Panc1 (cell line): Measurements from ENCODE around the gene RBM45. TPM values are rescaled to one million over a fixed set of nuclear protein-coding genes. Genes with fewer than 3 reads are reported as not detected.

Experiments used
- ATAC-seq: fragments of 200-7000 bp; cut with Tn5 transposase; 2 replicates; pipeline ENCODE4 v1.9.1; 2020; ENCODE audit warnings: mild to moderate bottlenecking, moderate library complexity
- BruUV-seq: library from RNA; stranded (reverse); fragments of 400-500 nt; replicated peaks from 2 replicates; lab custom pipeline; 2021; lab: Mats Ljungman, UMichigan
- CTCF ChIA-PET: fragments of 300-600 bp; sonication (Branson Sonifier 250); formaldehyde crosslinking; loops from one replicate; lab custom pipeline; 2022; ENCODE audit warnings: antibody characterized with exemption; lab: Charles Lee
- POLR2A ChIA-PET: fragments of 300-600 bp; sonication (Branson Sonifier 250); formaldehyde crosslinking; loops from one replicate; lab custom pipeline; 2022; ENCODE audit warnings: antibody characterized with exemption; lab: Charles Lee
- DNase-seq: peaks from one replicate; pipeline ENCODE4 v3.0.0-alpha.2; 2010; ENCODE audit warnings: low read depth, low spot score
- H3K27ac ChIP-seq: 2 replicates; pipeline ENCODE4 v1.5.1; 2011; ENCODE audit warnings: mild to moderate bottlenecking, low read length, inconsistent platforms
- H3K27me3 ChIP-seq: fragments of 200-500 bp; sonication (Bioruptor generic); 2 replicates; pipeline ENCODE4 v1.6.0; 2014; ENCODE audit warnings: low read length, inconsistent platforms; ENCODE audit not compliant: control insufficient read depth, insufficient read depth
- H3K36me3 ChIP-seq: fragments of 200-500 bp; sonication (Bioruptor generic); 2 replicates; pipeline ENCODE4 v1.5.1; 2014; ENCODE audit warnings: inconsistent platforms, mild to moderate bottlenecking, low read length, moderate library complexity; ENCODE audit not compliant: control insufficient read depth, insufficient read depth
- H3K4me1 ChIP-seq: 2 replicates; pipeline ENCODE4 v1.5.1; 2011; ENCODE audit warnings: inconsistent platforms, mild to moderate bottlenecking, low read length, moderate library complexity; ENCODE audit not compliant: control insufficient read depth, insufficient read depth
- H3K4me3 ChIP-seq, 2 experiments: 2 replicates each; pipeline ENCODE4 v1.5.1; 2011 to 2012; ENCODE audit warnings: low read depth in 2 of 2, low read length in 2 of 2, mild to moderate bottlenecking in 2 of 2, inconsistent platforms in 1 of 2, moderate library complexity in 1 of 2
- H3K9me3 ChIP-seq: fragments of 200-500 bp; sonication (Bioruptor generic); 2 replicates; pipeline ENCODE4 v1.5.1; 2014; ENCODE audit warnings: low read depth, mild to moderate bottlenecking, inconsistent platforms, low read length, moderate library complexity; ENCODE audit not compliant: control insufficient read depth, insufficient read depth
- POLR2AphosphoS5 ChIP-seq: IDR thresholded peaks from 2 replicates; pipeline ENCODE4 v1.6.1; 2012; ENCODE audit warnings: mild to moderate bottlenecking, low read depth, low read length, moderate library complexity
- SIN3A ChIP-seq: IDR thresholded peaks from 2 replicates; pipeline ENCODE4 v1.6.1; 2012; ENCODE audit warnings: low read depth, mild to moderate bottlenecking, low read length, moderate library complexity, borderline replicate concordance; ENCODE audit not compliant: insufficient read depth
- in situ Hi-C: cut with HindIII; loops from 2 replicates; pipeline ENCODE4 v1.10.0; 2016; ENCODE audit warnings: low sequenced_read_pairs, low pct_unique_long_range_greater_than_20kb
- intact Hi-C: fragments of 100-400 bp; cut with micrococcal nuclease; formaldehyde crosslinking; loops from one replicate; pipeline ENCODE4 v1.10.0; 2022; ENCODE audit not compliant: unreplicated experiment
- total RNA-seq: library from RNA; stranded (reverse); gene quantifications from one replicate; pipeline ENCODE4 v1.2.1, GENCODE V29; 2021; ENCODE audit not compliant: unreplicated experiment
- TF ChIP-seq, protein P1 (sequence below): fragments of 450-650 bp; IDR thresholded peaks from 2 replicates; pipeline ENCODE4 v1.5.1; 2017; ENCODE audit warnings: mild to moderate bottlenecking
- TF ChIP-seq, protein P2 (sequence below), 2 experiments: IDR thresholded peaks; 2 replicates each; pipeline ENCODE4 v1.6.1; 2011 to 2012; ENCODE audit warnings: low read depth in 2 of 2, control low read depth in 1 of 2, low read length in 1 of 2, mild to moderate bottlenecking in 1 of 2, moderate library complexity in 1 of 2; ENCODE audit not compliant: insufficient read depth in 1 of 2

RBM45 gene
- total RNA-seq, 1 experiment from 2014 or later: 14.1 TPM

DNA sequence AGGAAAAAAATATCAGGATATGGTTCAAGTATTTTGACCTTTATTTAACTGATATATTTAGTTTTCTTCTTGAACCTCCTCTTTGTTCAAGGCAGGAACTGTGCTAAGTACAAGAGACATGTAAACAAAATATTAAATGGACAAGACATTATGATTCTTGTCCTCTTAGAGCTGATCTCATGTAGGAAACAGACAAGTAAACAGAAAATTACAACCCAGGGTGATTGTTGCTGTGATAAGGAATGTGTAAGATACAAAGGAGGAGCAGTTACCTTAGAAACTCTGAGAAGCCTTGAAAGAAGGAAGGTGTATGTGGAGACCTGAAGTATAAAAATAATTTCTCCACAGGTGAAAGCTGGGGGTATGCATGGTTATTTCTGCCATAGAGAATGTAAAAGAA is 12.9 kb downstream of the RBM45 start:
- DNase-seq: no peak
- TF ChIP-seq, protein P1, sequence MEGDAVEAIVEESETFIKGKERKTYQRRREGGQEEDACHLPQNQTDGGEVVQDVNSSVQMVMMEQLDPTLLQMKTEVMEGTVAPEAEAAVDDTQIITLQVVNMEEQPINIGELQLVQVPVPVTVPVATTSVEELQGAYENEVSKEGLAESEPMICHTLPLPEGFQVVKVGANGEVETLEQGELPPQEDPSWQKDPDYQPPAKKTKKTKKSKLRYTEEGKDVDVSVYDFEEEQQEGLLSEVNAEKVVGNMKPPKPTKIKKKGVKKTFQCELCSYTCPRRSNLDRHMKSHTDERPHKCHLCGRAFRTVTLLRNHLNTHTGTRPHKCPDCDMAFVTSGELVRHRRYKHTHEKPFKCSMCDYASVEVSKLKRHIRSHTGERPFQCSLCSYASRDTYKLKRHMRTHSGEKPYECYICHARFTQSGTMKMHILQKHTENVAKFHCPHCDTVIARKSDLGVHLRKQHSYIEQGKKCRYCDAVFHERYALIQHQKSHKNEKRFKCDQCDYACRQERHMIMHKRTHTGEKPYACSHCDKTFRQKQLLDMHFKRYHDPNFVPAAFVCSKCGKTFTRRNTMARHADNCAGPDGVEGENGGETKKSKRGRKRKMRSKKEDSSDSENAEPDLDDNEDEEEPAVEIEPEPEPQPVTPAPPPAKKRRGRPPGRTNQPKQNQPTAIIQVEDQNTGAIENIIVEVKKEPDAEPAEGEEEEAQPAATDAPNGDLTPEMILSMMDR: no peak
- TF ChIP-seq POLR2AphosphoS5 (no peak), SIN3A (no peak)
- TF ChIP-seq, protein P2, sequence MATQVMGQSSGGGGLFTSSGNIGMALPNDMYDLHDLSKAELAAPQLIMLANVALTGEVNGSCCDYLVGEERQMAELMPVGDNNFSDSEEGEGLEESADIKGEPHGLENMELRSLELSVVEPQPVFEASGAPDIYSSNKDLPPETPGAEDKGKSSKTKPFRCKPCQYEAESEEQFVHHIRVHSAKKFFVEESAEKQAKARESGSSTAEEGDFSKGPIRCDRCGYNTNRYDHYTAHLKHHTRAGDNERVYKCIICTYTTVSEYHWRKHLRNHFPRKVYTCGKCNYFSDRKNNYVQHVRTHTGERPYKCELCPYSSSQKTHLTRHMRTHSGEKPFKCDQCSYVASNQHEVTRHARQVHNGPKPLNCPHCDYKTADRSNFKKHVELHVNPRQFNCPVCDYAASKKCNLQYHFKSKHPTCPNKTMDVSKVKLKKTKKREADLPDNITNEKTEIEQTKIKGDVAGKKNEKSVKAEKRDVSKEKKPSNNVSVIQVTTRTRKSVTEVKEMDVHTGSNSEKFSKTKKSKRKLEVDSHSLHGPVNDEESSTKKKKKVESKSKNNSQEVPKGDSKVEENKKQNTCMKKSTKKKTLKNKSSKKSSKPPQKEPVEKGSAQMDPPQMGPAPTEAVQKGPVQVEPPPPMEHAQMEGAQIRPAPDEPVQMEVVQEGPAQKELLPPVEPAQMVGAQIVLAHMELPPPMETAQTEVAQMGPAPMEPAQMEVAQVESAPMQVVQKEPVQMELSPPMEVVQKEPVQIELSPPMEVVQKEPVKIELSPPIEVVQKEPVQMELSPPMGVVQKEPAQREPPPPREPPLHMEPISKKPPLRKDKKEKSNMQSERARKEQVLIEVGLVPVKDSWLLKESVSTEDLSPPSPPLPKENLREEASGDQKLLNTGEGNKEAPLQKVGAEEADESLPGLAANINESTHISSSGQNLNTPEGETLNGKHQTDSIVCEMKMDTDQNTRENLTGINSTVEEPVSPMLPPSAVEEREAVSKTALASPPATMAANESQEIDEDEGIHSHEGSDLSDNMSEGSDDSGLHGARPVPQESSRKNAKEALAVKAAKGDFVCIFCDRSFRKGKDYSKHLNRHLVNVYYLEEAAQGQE (IDR thresholded peaks at IDR 0.05; ENCODE audit: insufficient read depth in 1 of 2, low read depth in 2 of 2, low read length in 1 of 2): no peak
- H3K27ac ChIP-seq: no peak overlapping the region
- H3K4me3 ChIP-seq: no peak overlapping the region
- H3K9me3 ChIP-seq: no peaks in the 10 kb centered on the region
- ChIA-PET CTCF (no interaction called here), POLR2A (no interaction called here)
- intact Hi-C loops (no loop called here), in situ Hi-C loops (loop anchor here (10.0 kb wide), 1 partner anchor 300 kb away; no protein-coding TSS in a partner anchor)
- no TSS peak for BruUV-seq
- peaks cover 3% of the 10 kb centered on the region; the same call in 1 of the 2 replicates for H3K36me3 ChIP-seq
- no peaks in the 10 kb centered on the region for H3K27me3 ChIP-seq
- no peaks in the 10 kb centered on the region for H3K4me1 ChIP-seq
- no peak for ATAC-seq

DNA sequence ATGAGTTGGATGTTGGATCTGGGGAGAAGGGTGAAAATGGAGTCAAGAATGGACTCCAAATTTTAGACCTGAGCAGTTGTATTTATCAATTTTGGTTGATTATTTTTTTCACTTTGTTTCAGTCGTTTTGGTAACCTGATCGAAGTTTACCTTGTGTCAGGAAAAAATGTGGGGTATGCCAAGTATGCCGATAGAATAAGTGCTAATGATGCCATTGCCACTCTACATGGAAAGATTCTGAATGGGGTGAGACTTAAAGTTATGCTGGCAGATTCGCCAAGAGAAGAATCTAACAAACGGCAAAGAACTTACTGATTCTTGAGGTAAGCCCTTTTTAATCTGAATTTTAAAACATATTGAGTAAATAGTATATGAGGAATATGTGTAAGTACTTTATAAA is 13.6 kb downstream of the RBM45 start:
- no peaks in the 10 kb centered on the region for H3K9me3 ChIP-seq
- ATAC-seq: no peak
- intact Hi-C loops: no loop called here
- H3K36me3 ChIP-seq: peaks cover 3% of the 10 kb centered on the region; the same call in 1 of the 2 replicates
- ChIA-PET CTCF (no interaction called here), POLR2A (no interaction called here)
- no peak overlapping the region for H3K4me3 ChIP-seq
- no peak overlapping the region for H3K27ac ChIP-seq
- no peak for DNase-seq
- no peak for TF ChIP-seq SIN3A
- TF ChIP-seq, protein P1: no peak
- TF ChIP-seq, protein P2 (IDR thresholded peaks at IDR 0.05; ENCODE audit: insufficient read depth in 1 of 2, low read depth in 2 of 2, low read length in 1 of 2): no peak
- BruUV-seq: no TSS peak
- H3K27me3 ChIP-seq: no peaks in the 10 kb centered on the region
- in situ Hi-C loops: loop anchor here (10.0 kb wide), 1 partner anchor 299 kb away; no protein-coding TSS in a partner anchor
- no peaks in the 10 kb centered on the region for H3K4me1 ChIP-seq
